ENCODE results near the gene EGFR. TPM values are rescaled to one million over a fixed set of nuclear protein-coding genes. Genes with fewer than 3 reads are reported as not detected.
A peak's percentile ranks its signal among the peaks of the same experiment; 100 is the strongest.

The EGFR gene
- polyA plus RNA-seq, 1 of the 3 experiments (the other 2 are of a cell fraction), result 37.6 TPM

DNA sequence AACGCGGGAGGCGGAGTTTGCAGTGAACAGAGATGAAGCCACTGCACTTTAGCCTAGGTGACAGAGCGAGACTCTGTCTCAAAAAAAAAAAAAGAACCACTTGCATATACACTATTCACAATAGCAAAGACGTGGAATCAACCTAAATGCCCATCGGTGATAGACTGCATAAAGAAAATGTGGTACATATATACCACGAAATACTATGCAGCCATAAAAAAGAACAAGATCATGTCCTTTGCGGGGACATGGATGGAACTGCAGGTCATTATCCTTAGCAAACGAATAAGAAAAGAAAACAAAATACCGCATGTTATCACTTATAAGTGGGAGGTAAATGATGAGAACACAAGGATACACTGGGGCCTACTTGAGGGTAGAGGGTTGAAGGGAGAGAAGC, 39.5 kb downstream of the EGFR start (continued):
- no peak for TF ChIP-seq TAF1 (IDR thresholded peaks at IDR 0.05; ENCODE audit: borderline replicate concordance, low read depth, low read length)
- TF ChIP-seq POLR2AphosphoS5 (IDR thresholded peaks at IDR 0.05; ENCODE audit: low read depth, low read length), result no peak
- TF ChIP-seq GABPA (IDR thresholded peaks at IDR 0.05; ENCODE audit: low read depth), result no peak
- TF ChIP-seq EP300 (IDR thresholded peaks at IDR 0.05; ENCODE audit: borderline replicate concordance in 1 of 2, low read depth in 1 of 2, low read length in 1 of 2), result no peak
- TF ChIP-seq, protein P1, sequence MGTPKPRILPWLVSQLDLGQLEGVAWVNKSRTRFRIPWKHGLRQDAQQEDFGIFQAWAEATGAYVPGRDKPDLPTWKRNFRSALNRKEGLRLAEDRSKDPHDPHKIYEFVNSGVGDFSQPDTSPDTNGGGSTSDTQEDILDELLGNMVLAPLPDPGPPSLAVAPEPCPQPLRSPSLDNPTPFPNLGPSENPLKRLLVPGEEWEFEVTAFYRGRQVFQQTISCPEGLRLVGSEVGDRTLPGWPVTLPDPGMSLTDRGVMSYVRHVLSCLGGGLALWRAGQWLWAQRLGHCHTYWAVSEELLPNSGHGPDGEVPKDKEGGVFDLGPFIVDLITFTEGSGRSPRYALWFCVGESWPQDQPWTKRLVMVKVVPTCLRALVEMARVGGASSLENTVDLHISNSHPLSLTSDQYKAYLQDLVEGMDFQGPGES (IDR thresholded peaks at IDR 0.05; ENCODE audit: low read depth, low read length), result no peak
- no peak for TF ChIP-seq FOSL2 (IDR thresholded peaks at IDR 0.05; ENCODE audit: borderline replicate concordance, low read depth)

GRCh38 chr7:55059021-55059420, 40.2 kb downstream of the EGFR start:
- peaks cover 98% of the 10 kb centered on the region for H3K79me2 ChIP-seq (ENCODE audit: insufficient read depth)
- 93% methylated on average over 2 of the region's 2 CpGs for WGBS (ENCODE audit: low lambda C conversion rate)
- 0 out of 4 replicates have a peak overlapping the region, but pooled peaks of 1 of the 2 experiments have one; percentile 4 for H3K27ac ChIP-seq (ENCODE audit: low read depth in 2 of 2, low read length in 1 of 2)
- H3K36me3 ChIP-seq (replicated peaks in 1 of 2; ENCODE audit: control insufficient read depth in 1 of 2, insufficient read depth in 2 of 2, low read length in 1 of 2), result peaks cover 0 to 26% of the 10 kb centered on the region in 2 experiments
- H4K20me1 ChIP-seq (ENCODE audit: insufficient read depth), result peaks cover 35% of the 10 kb centered on the region; the same call in 1 of the 2 replicates
- TF ChIP-seq POLR2AphosphoS5 (IDR thresholded peaks at IDR 0.05; ENCODE audit: low read depth, low read length) (no peak), TAF1 (IDR thresholded peaks at IDR 0.05; ENCODE audit: borderline replicate concordance, low read depth, low read length) (no peak), JUND (IDR thresholded peaks at IDR 0.05) (no peak), FOXM1 (IDR thresholded peaks at IDR 0.05; ENCODE audit: low read depth) (no peak), GATA2 (CRISPR knock-in tag; IDR thresholded peaks at IDR 0.05) (no peak), FOSL2 (IDR thresholded peaks at IDR 0.05; ENCODE audit: borderline replicate concordance, low read depth) (no peak), PBX3 (IDR thresholded peaks at IDR 0.05) (no peak), EP300 (IDR thresholded peaks at IDR 0.05; ENCODE audit: borderline replicate concordance in 1 of 2, low read depth in 1 of 2, low read length in 1 of 2) (no peak), MEF2A (IDR thresholded peaks at IDR 0.05; ENCODE audit: borderline replicate concordance, low read depth) (no peak), GABPA (IDR thresholded peaks at IDR 0.05; ENCODE audit: low read depth) (no peak), TCF12 (IDR thresholded peaks at IDR 0.05) (no peak), YY1 (IDR thresholded peaks at IDR 0.05; ENCODE audit: low read depth) (no peak), NRF1 (IDR thresholded peaks at IDR 0.05; ENCODE audit: low read depth, low read length) (no peak)
- no peak overlapping the region for H2AFZ ChIP-seq (ENCODE audit: low read depth)
- DNase-seq, result no peak
- no peak overlapping the region for H3K9ac ChIP-seq
- ChIA-PET POLR2A (no interaction called here), CTCF (interaction anchor here (1.8 to 4.5 kb wide), 2 partner anchors 14 to 196 kb away, joined by 5 to 21 read pairs; no protein-coding TSS in a partner anchor)
- H3K9me2 ChIP-seq, result no peaks in the 10 kb centered on the region
- H3K4me2 ChIP-seq, result no peak overlapping the region
- no peaks in the 10 kb centered on the region for H3K9me3 ChIP-seq
- H3K4me1 ChIP-seq (ENCODE audit: control insufficient read depth in 1 of 2, insufficient read depth in 2 of 2, low read depth in 1 of 2, low read length in 1 of 2), result peaks cover 17 to 35% of the 10 kb centered on the region in 2 experiments
- peaks cover 16% of the 10 kb centered on the region for H3F3A ChIP-seq (replicated peaks; ENCODE audit: insufficient read depth)
- no peaks in the 10 kb centered on the region for H3K27me3 ChIP-seq (ENCODE audit: insufficient read depth)
- no peak overlapping the region for H3K4me3 ChIP-seq (ENCODE audit: low read depth in 2 of 2, low read length in 1 of 2)

Data from SK-N-SH (cell line).